ENCODE measurements around the gene SOHLH1.

The SOHLH1 gene

DNA sequence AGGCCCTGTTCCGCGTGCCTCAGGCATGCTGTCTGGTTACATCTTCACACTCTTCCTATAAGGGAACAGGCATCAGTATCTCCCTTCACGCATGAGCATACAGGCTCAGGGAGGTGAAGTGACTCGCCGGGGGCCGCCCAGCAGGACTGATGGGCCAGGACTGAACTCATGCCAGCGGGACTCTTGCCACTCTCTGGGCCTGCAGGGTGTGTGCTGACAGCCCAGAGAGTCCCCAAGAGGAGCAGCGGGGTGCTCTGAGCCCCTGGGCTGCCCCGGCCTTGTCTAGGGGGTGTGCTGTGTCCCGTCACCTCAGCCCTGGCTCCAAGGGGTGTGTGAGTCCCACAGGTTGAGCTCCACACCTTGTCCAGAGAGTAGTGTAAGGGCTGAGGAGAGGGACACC is 12.6 kb upstream of the SOHLH1 start:
- no peaks in the 10 kb centered on the region for H3K9me3 ChIP-seq (ENCODE audit: insufficient read depth, low read length, severe bottlenecking)
- no peak for DNase-seq
- H3K79me2 ChIP-seq (ENCODE audit: insufficient read depth, low read length) = no peaks in the 10 kb centered on the region
- no peak overlapping the region for H3K27ac ChIP-seq (ENCODE audit: low read length)
- no peaks in the 10 kb centered on the region for H3K4me1 ChIP-seq (ENCODE audit: insufficient read depth, low read length)
- no peaks in the 10 kb centered on the region for H3K27me3 ChIP-seq (ENCODE audit: insufficient read depth, low read length, poor library complexity)
- H3K4me3 ChIP-seq (ENCODE audit: low read depth in 1 of 2, low read length in 2 of 2) = no peak overlapping the region
- ATAC-seq (ENCODE audit: insufficient read depth, low read depth) = no peak
- 0 out of 2 replicates have a peak, but pooled peaks cover 4% of the 10 kb centered on the region for H4K20me1 ChIP-seq (ENCODE audit: insufficient read depth, low read length)
- H3K9ac ChIP-seq (ENCODE audit: low read depth, low read length) = no peak overlapping the region
- TF ChIP-seq EZH2 (IDR thresholded peaks at IDR 0.05; ENCODE audit: borderline replicate concordance, low read depth, low read length, severe bottlenecking) (no peak), CTCF (IDR thresholded peaks at IDR 0.05; ENCODE audit: borderline replicate concordance, extremely low read depth, low read length, poor library complexity, severe bottlenecking) (no peak)
- no peak overlapping the region for H2AFZ ChIP-seq (ENCODE audit: low read depth, low read length)
- no peak overlapping the region for H3K4me2 ChIP-seq (ENCODE audit: insufficient read depth, low read length)
- H3K36me3 ChIP-seq (ENCODE audit: insufficient read depth, low read length) = no peaks in the 10 kb centered on the region

DNA sequence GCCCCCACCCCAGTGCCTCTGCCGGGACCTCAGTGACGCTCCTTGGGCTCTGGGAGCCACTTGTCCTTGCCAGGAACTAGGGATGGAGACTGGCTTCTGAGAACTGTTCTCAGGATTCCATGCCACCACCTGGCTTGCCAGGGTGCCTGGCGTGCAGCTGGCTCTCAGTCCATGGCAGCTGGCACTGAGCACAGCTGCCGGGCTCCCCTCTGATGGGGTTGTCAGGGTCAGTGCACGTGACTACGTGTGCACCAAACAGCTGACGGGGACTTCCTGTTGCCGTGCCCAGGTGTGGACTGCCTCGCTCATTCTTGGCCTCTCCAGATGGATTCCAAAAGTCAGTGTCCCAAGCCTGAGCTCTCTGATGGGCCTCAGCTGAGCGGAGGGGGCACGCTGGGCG is 12.1 kb upstream of the SOHLH1 start:
- H4K20me1 ChIP-seq (ENCODE audit: insufficient read depth, low read length) = no peaks in the 10 kb centered on the region
- H3K4me2 ChIP-seq (ENCODE audit: insufficient read depth, low read length) = no peak overlapping the region
- DNase-seq = no peak
- no peak for TF ChIP-seq EZH2 (IDR thresholded peaks at IDR 0.05; ENCODE audit: borderline replicate concordance, low read depth, low read length, severe bottlenecking)
- no peak for TF ChIP-seq CTCF (IDR thresholded peaks at IDR 0.05; ENCODE audit: borderline replicate concordance, extremely low read depth, low read length, poor library complexity, severe bottlenecking)
- no peak overlapping the region for H3K27ac ChIP-seq (ENCODE audit: low read length)
- H3K27me3 ChIP-seq (ENCODE audit: insufficient read depth, low read length, poor library complexity) = no peaks in the 10 kb centered on the region
- H3K9me3 ChIP-seq (ENCODE audit: insufficient read depth, low read length, severe bottlenecking) = no peaks in the 10 kb centered on the region
- H3K4me1 ChIP-seq (ENCODE audit: insufficient read depth, low read length) = no peaks in the 10 kb centered on the region
- no peak overlapping the region for H3K9ac ChIP-seq (ENCODE audit: low read depth, low read length)
- no peaks in the 10 kb centered on the region for H3K36me3 ChIP-seq (ENCODE audit: insufficient read depth, low read length)
- no peak for ATAC-seq (ENCODE audit: insufficient read depth, low read depth)
- no peaks in the 10 kb centered on the region for H3K79me2 ChIP-seq (ENCODE audit: insufficient read depth, low read length)
- no peak overlapping the region for H3K4me3 ChIP-seq (ENCODE audit: low read depth in 1 of 2, low read length in 2 of 2)
- H2AFZ ChIP-seq (ENCODE audit: low read depth, low read length) = no peak overlapping the region

- H3K4me3 ChIP-seq (ENCODE audit: low read depth in 1 of 2, low read length in 2 of 2) = no peak overlapping the region
- no peaks in the 10 kb centered on the region for H3K9me3 ChIP-seq (ENCODE audit: insufficient read depth, low read length, severe bottlenecking)
- DNase-seq (no peak), ATAC-seq (ENCODE audit: insufficient read depth, low read depth) (no peak)
- H4K20me1 ChIP-seq (ENCODE audit: insufficient read depth, low read length) = no peaks in the 10 kb centered on the region
- no peaks in the 10 kb centered on the region for H3K4me1 ChIP-seq (ENCODE audit: insufficient read depth, low read length)
- no peak overlapping the region for H2AFZ ChIP-seq (ENCODE audit: low read depth, low read length)
- no peak overlapping the region for H3K9ac ChIP-seq (ENCODE audit: low read depth, low read length)
- no peaks in the 10 kb centered on the region for H3K79me2 ChIP-seq (ENCODE audit: insufficient read depth, low read length)
- H3K27ac ChIP-seq (ENCODE audit: low read length) = no peak overlapping the region
- no peak for TF ChIP-seq EZH2 (IDR thresholded peaks at IDR 0.05; ENCODE audit: borderline replicate concordance, low read depth, low read length, severe bottlenecking)
- TF ChIP-seq CTCF (IDR thresholded peaks at IDR 0.05; ENCODE audit: borderline replicate concordance, extremely low read depth, low read length, poor library complexity, severe bottlenecking) = no peak
- H3K27me3 ChIP-seq (ENCODE audit: insufficient read depth, low read length, poor library complexity) = no peaks in the 10 kb centered on the region
- no peaks in the 10 kb centered on the region for H3K36me3 ChIP-seq (ENCODE audit: insufficient read depth, low read length)
- no peak overlapping the region for H3K4me2 ChIP-seq (ENCODE audit: insufficient read depth, low read length)
Observed at GRCh38 chr9:135708164-135708563, 8.9 kb upstream of the SOHLH1 start.

Data from DND-41 (cell line).